Panc1 (cell line): Measurements from ENCODE around the gene NSD1.

Experiments used
- CTCF ChIP-seq: fragments of 450-650 bp; IDR thresholded peaks from 2 replicates; pipeline ENCODE4 v1.5.1; 2017; ENCODE audit warnings: mild to moderate bottlenecking
- SIN3A ChIP-seq: IDR thresholded peaks from 2 replicates; pipeline ENCODE4 v1.6.1; 2012; ENCODE audit warnings: low read depth, mild to moderate bottlenecking, low read length, moderate library complexity, borderline replicate concordance; ENCODE audit not compliant: insufficient read depth

- TF ChIP-seq CTCF: peak; percentile 97
- no peak for TF ChIP-seq SIN3A
These were observed 21.7 kb upstream of the NSD1 start for GRCh38 chr5:177111720-177112394.
